Gastroesophageal sphincter (tissue), 4 donors: ENCODE results near the gene UTY. TPM values are rescaled to one million over a fixed set of nuclear protein-coding genes. Genes with fewer than 3 reads are reported as not detected.

ENCODE experiments used
- ATAC-seq: fragments of 150-250 bp; one replicate; pipeline ENCODE4 v1.9.1; 2016; ENCODE audit warnings: mild to moderate bottlenecking, moderate library complexity
- H3K27ac ChIP-seq, 4 donors: fragments of 200-600 bp; sonication (generic) in 3 of 4; 1 replicate in 3 of 4; 2 replicates in 1 of 4; pipeline ENCODE4 v1.5.1; 2016 to 2019
- H3K27me3 ChIP-seq: fragments of 200-600 bp; sonication (generic); one replicate; pipeline ENCODE4 v1.5.1; 2019
- H3K36me3 ChIP-seq, 2 donors: fragments of 200-600 bp; sonication (generic); one replicate each; pipeline ENCODE4 v1.5.1; 2019; ENCODE audit warnings: control low read depth in 1 of 2
- H3K4me1 ChIP-seq, 3 donors: fragments of 200-600 bp; sonication (generic); 1 replicate in 2 of 3; 2 replicates in 1 of 3; pipeline ENCODE4 v1.5.1; 2016 to 2019; ENCODE audit warnings: control low read depth in 2 of 3
- H3K4me3 ChIP-seq, 2 donors: fragments of 200-600 bp; sonication (generic); one replicate each; pipeline ENCODE4 v1.5.1; 2019; ENCODE audit warnings: mild to moderate bottlenecking in 1 of 2, moderate library complexity in 1 of 2
- H3K9me3 ChIP-seq, 3 donors: fragments of 200-600 bp; sonication (generic); one replicate each; pipeline ENCODE4 v1.5.1; 2017 to 2019; ENCODE audit warnings: control low read depth in 2 of 3
- EP300 ChIP-seq: sonication (generic); formaldehyde crosslinking; IDR thresholded peaks from one replicate; pipeline ENCODE4 v1.6.1; 2017; ENCODE audit warnings: antibody characterized with exemption, mild to moderate bottlenecking
- POLR2A ChIP-seq, 2 donors: fragments of 450-650 bp; IDR thresholded peaks; one replicate each; pipeline ENCODE4 v1.6.1; 2017; ENCODE audit warnings: antibody characterized with exemption in 2 of 2, mild to moderate bottlenecking in 2 of 2, moderate library complexity in 1 of 2
- POLR2AphosphoS5 ChIP-seq: sonication (generic); formaldehyde crosslinking; IDR thresholded peaks from one replicate; pipeline ENCODE4 v1.6.1; 2017; ENCODE audit warnings: antibody characterized with exemption
- WGBS, 2 donors: methylation state at CpG; one replicate each; pipeline ENCODE4 v1.1.5; 2018; ENCODE audit warnings: low coverage in 1 of 2; 5-methylcytosine and 5-hydroxymethylcytosine counted together
- total RNA-seq, 4 donors: library from RNA; depleted of rRNA; stranded (reverse); fragments of >200 nt; gene quantifications; one replicate each; pipeline ENCODE4 v1.1.0, GENCODE V29; 2016
- TF ChIP-seq, protein P1 (sequence below), 4 experiments: fragments of 200-600 bp in 2 of 4; fragments of 450-650 bp in 2 of 4; sonication (generic) in 1 of 4; IDR thresholded peaks; one replicate each; pipeline ENCODE4 v1.5.1; 2017 to 2019; ENCODE audit warnings: antibody characterized with exemption in 4 of 4, mild to moderate bottlenecking in 2 of 4, moderate library complexity in 2 of 4

UTY gene
- total RNA-seq, 4 donors from 2014 or later = 0.07 to 58.7 (median 27.1) TPM; not detected in 1

DNA sequence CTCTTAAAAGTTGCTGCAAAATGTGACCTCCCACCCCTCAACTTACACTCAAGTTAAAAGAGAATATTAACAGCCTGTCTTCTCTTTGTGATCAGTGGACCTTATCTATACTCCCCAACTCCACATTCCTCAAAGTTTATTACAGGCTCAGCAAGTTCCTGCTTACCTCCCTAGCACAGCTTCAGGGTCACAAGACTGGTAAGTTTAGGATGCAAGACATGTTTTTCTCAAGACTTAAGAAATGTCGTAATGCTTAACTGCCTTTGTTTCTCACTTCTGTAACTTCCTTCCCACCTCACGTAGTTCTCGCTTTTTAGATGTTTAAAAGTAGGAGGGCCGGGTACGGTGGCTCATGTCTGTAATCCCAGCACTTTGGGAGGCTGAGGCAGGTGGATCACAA is 132.7 kb downstream of the UTY start:
- Histone ChIP-seq H3K9me3 (no peaks in the 10 kb centered on the region), H3K36me3 (peaks cover 0 to 35% of the 10 kb centered on the region in 2 donors), H3K27me3 (no peaks in the 10 kb centered on the region), H3K4me3 (no peak overlapping the region), H3K27ac (no peak overlapping the region), H3K4me1 (no peaks in the 10 kb centered on the region)
- no peak for ATAC-seq
- TF ChIP-seq EP300 (no peak), POLR2AphosphoS5 (no peak), POLR2A (IDR thresholded peaks at IDR 0.05) (no peak)
- TF ChIP-seq, protein P1, sequence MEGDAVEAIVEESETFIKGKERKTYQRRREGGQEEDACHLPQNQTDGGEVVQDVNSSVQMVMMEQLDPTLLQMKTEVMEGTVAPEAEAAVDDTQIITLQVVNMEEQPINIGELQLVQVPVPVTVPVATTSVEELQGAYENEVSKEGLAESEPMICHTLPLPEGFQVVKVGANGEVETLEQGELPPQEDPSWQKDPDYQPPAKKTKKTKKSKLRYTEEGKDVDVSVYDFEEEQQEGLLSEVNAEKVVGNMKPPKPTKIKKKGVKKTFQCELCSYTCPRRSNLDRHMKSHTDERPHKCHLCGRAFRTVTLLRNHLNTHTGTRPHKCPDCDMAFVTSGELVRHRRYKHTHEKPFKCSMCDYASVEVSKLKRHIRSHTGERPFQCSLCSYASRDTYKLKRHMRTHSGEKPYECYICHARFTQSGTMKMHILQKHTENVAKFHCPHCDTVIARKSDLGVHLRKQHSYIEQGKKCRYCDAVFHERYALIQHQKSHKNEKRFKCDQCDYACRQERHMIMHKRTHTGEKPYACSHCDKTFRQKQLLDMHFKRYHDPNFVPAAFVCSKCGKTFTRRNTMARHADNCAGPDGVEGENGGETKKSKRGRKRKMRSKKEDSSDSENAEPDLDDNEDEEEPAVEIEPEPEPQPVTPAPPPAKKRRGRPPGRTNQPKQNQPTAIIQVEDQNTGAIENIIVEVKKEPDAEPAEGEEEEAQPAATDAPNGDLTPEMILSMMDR (IDR thresholded peaks at IDR 0.05) = no peak
- WGBS, 2 donors = no CpG with 5 or more reads among the region's 5 CpGs

- Histone ChIP-seq H3K27ac (no peak overlapping the region), H3K4me1 (no peaks in the 10 kb centered on the region), H3K36me3 (peaks cover 0 to 32% of the 10 kb centered on the region in 2 donors), H3K4me3 (no peak overlapping the region), H3K9me3 (no peaks in the 10 kb centered on the region), H3K27me3 (no peaks in the 10 kb centered on the region)
- WGBS, 2 donors = no CpG with 5 or more reads among the region's 3 CpGs
- TF ChIP-seq POLR2A (IDR thresholded peaks at IDR 0.05) (no peak), POLR2AphosphoS5 (no peak), EP300 (no peak)
- TF ChIP-seq, protein P1 (IDR thresholded peaks at IDR 0.05) = no peak
- ATAC-seq = no peak
Measured at GRCh38 chrY:13345549-13345948, 134.3 kb downstream of the UTY start.

- H3K9me3 ChIP-seq = no peaks in the 10 kb centered on the region
- no peak overlapping the region for H3K4me3 ChIP-seq
- no peak for ATAC-seq
- H3K4me1 ChIP-seq = no peaks in the 10 kb centered on the region
- TF ChIP-seq POLR2A (IDR thresholded peaks at IDR 0.05) (no peak), POLR2AphosphoS5 (no peak), EP300 (no peak)
- TF ChIP-seq, protein P1 (IDR thresholded peaks at IDR 0.05) = no peak
- peaks cover 0 to 32% of the 10 kb centered on the region in 2 donors for H3K36me3 ChIP-seq
- WGBS, 2 donors = 60% methylated on average over 1 of the region's 8 CpGs; no CpG with 5 or more reads in 1 of the 2 donors
- H3K27me3 ChIP-seq = no peaks in the 10 kb centered on the region
- no peak overlapping the region for H3K27ac ChIP-seq
Measured at GRCh38 chrY:13343307-13343946, 136.4 kb downstream of the UTY start.

- no peak overlapping the region for H3K27ac ChIP-seq
- H3K4me3 ChIP-seq = no peak overlapping the region
- WGBS, 2 donors = 40% methylated on average over 5 of the region's 5 CpGs; no CpG with 5 or more reads in 1 of the 2 donors
- no peaks in the 10 kb centered on the region for H3K4me1 ChIP-seq
- ATAC-seq = no peak
- H3K27me3 ChIP-seq = no peaks in the 10 kb centered on the region
- peaks cover 0 to 33% of the 10 kb centered on the region in 2 donors for H3K36me3 ChIP-seq
- TF ChIP-seq POLR2AphosphoS5 (no peak), EP300 (no peak), POLR2A (IDR thresholded peaks at IDR 0.05) (no peak)
- TF ChIP-seq, protein P1 (IDR thresholded peaks at IDR 0.05) = no peak
- no peaks in the 10 kb centered on the region for H3K9me3 ChIP-seq
Measured at GRCh38 chrY:13339939-13340338, 139.9 kb downstream of the UTY start.

- Histone ChIP-seq H3K4me1 (no peaks in the 10 kb centered on the region), H3K27me3 (no peaks in the 10 kb centered on the region), H3K4me3 (no peak overlapping the region), H3K9me3 (no peaks in the 10 kb centered on the region), H3K27ac (no peak overlapping the region), H3K36me3 (peaks cover 0 to 39% of the 10 kb centered on the region in 2 donors)
- WGBS, 2 donors = no CpG with 5 or more reads among the region's 9 CpGs
- TF ChIP-seq POLR2A (IDR thresholded peaks at IDR 0.05) (no peak), EP300 (no peak), POLR2AphosphoS5 (no peak)
- TF ChIP-seq, protein P1 (IDR thresholded peaks at IDR 0.05) = no peak
- no peak for ATAC-seq
Measured at GRCh38 chrY:13339381-13339780, 140.5 kb downstream of the UTY start.
